ENCODE measurements around the gene ANKRA2.

- TF ChIP-seq EP300 (IDR thresholded peaks at IDR 0.05), result no peak
- TF ChIP-seq, protein P1, sequence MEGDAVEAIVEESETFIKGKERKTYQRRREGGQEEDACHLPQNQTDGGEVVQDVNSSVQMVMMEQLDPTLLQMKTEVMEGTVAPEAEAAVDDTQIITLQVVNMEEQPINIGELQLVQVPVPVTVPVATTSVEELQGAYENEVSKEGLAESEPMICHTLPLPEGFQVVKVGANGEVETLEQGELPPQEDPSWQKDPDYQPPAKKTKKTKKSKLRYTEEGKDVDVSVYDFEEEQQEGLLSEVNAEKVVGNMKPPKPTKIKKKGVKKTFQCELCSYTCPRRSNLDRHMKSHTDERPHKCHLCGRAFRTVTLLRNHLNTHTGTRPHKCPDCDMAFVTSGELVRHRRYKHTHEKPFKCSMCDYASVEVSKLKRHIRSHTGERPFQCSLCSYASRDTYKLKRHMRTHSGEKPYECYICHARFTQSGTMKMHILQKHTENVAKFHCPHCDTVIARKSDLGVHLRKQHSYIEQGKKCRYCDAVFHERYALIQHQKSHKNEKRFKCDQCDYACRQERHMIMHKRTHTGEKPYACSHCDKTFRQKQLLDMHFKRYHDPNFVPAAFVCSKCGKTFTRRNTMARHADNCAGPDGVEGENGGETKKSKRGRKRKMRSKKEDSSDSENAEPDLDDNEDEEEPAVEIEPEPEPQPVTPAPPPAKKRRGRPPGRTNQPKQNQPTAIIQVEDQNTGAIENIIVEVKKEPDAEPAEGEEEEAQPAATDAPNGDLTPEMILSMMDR (IDR thresholded peaks at IDR 0.05), result no peak
Observed at GRCh38 chr5:73531356-73531755, 34.1 kb downstream of the ANKRA2 start.

Measured in ovary (tissue), 3 donors.